Renal pelvis (tissue), 4 donors: Measurements from ENCODE around the gene TRPM3. TPM values are rescaled to one million over a fixed set of nuclear protein-coding genes. Genes with fewer than 3 reads are reported as not detected.
A peak's percentile ranks its signal among the peaks of the same experiment; 100 is the strongest.

ENCODE experiments used
- DNase-seq: peaks from one replicate; pipeline ENCODE4 v3.0.0-alpha.2; 2013
- polyA plus RNA-seq, 3 donors: library from polyadenylated mRNA; unstranded; fragments of 120-200 nt; gene quantifications; one replicate each; pipeline ENCODE4 v1.2.1, GENCODE V29; 2013; ENCODE audit not compliant: insufficient read length in 3 of 3

Gene TRPM3
- polyA plus RNA-seq, 3 donors = 11.2 to 17.9 (median 16.3) TPM

DNA sequence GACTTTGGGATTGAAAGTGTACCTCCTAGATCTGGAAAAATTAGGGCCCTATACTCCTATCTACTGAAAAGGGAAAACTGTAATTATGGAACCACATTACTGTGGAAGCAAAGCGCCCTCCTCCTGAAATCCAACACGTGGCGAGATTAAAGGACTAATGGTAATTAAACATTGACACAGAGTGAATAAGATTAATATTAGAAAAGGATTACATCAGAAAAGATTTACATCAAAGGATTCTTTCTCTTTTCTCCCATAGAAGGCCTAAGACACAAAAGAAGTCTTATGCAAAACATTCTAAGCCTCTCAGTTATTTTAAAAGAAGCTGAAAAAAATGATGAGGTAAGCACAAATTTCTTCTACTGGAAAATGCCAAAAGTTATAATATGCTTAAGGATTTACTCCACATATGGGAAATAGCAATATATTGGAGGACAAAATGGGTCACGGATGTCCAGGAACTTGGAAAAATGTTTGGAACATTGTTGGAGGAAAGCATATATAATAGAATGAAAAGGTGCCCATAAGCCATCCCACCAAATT lies 227.8 kb downstream of the TRPM3 start:
- no peak for DNase-seq

DNA sequence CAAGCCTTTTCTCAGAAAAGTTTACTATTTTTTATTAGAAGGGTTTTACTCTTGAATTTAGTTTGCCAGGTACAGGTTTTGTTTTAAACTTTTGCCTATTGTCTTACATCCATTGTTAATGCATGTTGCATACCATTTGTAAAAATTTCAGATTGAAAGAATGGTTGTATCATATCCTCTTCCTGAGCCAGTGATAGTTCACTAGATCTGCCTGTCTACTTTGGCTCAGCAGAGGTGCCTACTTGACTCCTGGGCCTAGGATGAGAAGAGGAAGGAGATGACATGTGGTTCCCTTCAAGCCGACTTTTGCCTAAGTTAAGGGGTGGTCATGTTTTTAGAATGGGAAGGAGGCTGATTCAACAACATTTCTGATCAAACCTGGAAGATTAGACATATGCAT lies 232.9 kb downstream of the TRPM3 start:
- no peak for DNase-seq

DNA sequence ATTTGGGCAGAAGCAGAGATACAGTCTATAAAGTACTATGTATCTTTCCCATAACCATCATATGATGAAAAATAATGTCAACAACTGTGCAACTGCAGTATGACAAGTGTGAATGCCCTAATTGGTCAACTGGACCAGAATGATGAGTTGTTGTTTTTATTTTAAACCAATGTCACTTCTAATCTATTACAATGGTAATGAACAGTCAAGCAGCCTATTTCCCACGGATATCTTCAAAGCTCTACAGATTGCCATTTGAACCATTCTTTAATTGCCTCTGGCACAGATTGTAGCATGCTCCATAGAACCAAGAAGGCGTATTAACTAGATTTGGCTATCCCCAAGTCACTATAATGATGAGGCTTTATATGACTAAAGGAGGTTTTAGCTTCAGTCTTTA lies 233.6 kb downstream of the TRPM3 start:
- no peak for DNase-seq

DNA sequence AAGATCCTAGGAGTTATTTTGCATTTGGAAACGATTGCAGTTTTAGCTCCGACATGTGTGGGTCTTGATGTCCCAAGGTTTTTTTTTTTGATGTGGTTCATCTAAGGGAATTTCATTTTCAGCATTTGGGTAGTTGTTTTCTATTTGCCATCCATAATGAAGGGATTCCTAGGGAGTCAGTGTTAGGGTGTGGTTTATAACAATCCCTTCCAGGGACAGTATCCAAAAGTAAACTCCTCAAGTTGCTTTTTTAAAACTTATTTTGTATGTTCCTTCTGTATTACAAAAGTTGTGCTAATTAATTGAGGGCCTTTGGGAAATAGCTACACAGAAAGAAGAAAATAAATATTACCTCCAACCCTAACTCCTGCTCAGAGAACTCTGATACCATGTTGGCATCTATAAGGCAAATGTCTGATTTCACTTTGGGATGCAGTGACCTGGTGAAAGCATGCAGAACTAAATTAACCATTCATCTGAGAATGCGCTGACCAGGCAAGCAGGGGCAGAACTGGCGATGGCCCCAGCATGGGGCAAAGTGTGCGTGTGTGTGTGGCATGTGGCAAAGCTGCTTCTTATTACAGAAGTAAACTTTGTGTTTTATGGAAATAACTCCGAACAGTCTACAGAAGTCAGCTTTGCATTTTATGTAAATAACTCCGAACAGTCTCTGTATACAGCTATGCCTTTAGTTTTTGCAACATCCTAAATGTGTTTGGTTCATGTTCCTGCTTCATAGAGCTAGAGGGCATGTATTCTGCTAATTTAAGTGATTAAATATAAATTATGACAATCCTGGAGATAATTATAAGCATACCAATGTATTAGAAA lies 237.2 kb downstream of the TRPM3 start:
- DNase-seq = no peak

DNA sequence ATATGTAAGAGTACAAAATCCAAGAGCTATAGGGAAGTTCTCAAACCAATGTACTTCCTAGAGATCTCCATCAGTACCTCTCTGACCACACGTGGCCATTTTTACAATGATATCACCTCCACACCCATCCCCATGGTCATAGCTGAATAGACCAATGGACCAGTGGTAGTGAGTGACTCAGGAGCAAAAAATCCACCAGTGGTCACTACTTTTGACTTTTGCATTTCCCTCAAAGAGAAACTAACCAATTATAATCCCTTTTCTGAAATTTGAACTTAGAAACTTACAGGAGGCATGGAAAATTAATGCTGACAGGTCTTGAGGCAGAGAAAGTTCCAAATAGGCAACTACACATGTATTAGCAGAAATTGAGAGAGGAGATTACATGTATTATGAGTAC lies 238.4 kb downstream of the TRPM3 start:
- DNase-seq = no peak

DNA sequence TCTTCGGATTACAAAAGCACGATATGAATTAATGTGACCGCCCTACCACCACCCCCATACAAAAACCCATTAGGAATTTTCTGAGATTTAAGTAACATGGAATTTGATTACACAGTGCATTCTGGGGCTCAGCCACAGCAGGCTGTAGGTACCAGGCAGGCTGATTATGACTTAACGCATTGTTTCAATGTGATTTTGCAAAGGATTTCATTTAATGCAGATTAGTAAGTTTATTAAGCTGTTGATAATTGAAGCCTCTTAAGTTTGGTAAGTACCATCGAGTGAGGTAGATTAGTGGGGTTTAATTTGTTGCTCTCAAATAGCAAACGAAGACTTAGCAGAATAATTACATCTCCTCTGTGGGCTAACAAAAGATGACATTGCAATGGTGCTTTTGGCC lies 240.1 kb downstream of the TRPM3 start:
- DNase-seq = no peak

DNA sequence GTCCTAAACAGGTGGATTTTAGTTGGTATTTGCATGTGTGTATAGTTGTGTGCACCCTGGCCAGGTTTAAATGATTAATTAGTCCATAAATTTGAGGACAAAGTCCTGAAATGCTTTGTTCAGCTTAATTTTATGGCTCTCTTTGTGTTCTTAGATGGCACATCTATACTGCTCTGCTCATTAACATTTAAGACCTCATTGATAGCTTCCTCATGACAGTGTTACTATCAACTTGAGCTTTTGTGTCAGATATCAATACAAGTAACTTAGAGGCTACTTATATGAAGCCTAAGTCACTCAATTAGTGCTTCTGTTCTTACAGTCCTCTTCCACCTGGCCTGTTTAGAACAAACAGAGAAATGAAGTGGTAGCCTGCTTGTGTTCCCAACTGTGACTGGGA lies 240.9 kb downstream of the TRPM3 start:
- no peak for DNase-seq

DNA sequence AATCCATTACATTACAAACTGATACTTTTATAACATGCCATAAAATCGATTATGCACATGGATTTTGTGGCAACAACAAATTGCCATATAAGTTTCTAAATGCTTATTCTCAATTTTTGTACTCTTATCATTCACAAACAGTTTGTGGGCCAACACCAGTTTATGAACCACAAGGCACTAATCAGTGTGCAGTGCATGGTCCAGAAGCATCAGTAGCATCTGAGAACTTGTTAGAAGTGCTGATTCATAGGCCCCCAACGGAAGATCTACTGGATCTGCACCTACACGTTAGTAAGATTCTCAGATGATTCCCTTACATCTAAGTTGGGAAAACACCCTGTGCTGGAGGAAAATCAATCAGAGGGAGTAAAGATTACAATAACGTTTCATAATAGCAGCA lies 242.8 kb downstream of the TRPM3 start:
- no peak for DNase-seq

DNA sequence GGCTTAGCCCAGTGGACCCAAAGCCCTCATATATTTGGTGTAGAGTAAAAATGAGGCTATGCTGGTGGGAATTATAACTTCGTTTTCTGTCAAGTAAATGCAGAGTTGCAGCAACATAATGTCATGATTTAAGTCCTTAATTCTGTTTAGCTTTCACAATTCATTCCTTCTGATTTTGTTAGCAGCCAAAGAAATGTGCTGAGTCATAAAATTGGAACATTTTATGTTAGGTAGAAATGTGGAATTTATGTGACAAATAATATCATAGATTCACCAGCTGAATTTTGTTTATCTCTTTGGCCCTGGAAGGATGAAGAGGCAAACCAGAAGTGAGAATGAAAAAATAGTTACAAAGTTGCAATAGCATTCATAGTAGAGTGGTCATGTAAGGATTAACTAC lies 247.0 kb downstream of the TRPM3 start:
- no peak for DNase-seq

DNA sequence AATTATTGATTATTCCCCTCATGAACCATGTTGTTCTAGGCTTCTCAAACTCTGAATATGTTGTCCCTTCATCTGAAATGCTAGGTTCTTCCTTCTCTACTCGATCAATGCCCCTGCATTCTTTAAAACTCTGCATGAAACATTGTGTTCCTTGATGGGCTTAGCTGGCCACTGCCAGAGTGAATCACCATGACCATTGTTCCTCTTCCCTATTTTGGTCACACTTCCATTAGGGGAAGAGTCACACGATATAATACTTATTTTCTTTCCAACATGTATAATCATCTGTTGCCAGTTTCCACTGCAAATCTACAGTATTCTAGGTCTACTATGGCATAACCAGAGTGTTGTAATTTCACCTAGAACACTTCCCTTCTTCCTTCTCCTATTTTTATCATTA lies 247.9 kb downstream of the TRPM3 start:
- DNase-seq = no peak

DNA sequence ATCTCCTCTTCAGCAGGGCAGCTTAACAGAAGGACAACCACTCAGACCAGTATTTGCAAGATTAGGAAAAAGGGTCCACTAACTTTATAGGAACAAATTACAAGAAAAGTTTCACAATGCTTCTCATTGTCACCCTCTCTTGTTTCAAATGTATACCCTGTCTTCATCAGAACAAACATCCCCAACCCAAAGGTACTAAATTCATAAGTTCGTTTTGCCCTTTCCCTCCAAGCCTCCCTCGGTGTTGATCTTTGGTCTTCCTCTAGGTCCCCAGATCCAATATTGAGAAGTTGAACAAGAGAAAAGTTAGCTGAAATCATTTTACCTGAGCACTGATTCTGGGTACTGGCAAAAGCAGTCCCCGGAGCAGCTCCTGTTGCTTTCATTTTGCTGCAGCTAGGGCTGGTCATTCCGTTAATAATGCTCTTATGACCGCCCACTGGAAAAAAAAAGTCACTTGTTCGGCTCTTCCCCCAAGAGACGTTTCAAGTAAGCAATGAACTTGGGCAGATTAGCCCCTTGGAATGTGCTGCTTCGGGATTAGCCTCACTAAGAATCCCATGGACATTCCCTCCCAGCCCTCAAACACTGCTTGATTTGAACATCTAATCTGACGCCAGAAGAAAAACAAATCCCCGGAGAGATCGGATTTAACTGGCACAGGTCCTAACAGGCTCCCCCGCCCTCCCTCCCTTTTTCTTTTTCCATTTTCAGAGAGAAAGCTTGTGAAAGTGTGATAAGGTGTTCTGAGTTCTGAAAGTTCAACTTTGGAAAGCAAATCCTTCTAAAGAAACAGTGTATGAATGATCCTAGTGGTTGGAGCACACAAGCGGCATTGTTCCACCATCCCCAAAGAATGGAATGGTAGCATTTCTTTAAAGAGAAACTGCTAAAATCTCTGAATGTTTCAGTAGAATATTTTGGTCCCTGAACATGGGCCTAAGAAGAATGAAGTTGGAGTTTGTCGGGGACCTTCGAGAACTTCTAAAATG lies 252.5 kb downstream of the TRPM3 start:
- DNase-seq = peak; percentile 37

DNA sequence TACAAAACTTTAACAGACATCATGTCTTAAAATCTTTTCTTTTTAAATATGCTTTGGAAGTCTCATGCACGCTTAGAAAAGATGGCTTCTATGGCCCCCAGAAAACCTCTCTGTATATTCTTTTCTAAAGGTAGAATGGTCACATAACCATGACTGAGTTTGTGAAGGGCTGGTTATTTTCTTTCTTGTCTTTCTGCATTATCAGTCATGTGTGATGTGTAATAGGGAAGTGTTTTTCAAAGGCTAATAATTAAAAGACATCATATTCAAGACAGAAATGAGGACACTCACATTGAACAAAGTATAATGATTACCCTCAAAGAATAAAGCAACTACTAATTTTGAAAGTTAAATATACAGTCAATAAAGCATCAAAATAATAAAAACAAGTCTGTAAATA lies 253.4 kb downstream of the TRPM3 start:
- DNase-seq = no peak

DNA sequence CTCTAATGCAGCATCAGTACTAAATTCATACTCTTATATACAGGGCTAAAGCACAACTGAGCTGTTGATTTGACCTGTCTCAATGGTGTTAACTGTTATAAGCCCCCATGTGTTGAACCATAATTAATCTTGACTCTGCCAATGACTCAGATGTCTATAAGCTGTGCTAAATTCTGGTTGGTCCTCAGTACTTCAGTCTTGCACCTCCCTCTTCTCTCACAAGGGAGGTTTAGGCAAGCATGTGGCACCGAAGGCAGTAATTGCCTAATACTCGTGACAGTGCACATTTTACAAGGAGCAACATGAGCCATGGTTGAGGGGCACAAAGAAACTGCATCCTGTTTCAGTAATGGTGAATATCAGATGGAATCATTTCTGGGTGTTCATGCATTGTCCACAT lies 255.9 kb downstream of the TRPM3 start:
- DNase-seq = no peak

DNA sequence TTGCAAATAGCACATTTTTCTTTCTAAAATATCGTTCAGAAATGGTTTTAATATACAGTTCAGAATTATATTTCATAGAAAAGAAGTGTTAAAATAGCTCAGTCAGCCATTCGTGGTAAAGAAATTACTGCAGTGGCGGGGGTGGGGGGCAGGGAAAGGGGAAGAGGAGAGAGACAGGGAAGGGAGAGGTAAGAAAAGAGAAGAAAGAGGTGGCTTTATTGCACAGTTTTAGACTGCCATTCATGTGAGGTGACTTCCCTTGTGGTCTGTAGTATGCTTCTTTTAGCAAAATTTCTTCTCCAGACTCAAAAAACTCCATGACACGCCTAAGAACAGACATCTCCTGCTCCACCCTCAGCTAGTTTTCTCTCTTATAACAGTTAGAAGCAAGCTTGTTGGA lies 259.6 kb downstream of the TRPM3 start:
- DNase-seq = no peak

DNA sequence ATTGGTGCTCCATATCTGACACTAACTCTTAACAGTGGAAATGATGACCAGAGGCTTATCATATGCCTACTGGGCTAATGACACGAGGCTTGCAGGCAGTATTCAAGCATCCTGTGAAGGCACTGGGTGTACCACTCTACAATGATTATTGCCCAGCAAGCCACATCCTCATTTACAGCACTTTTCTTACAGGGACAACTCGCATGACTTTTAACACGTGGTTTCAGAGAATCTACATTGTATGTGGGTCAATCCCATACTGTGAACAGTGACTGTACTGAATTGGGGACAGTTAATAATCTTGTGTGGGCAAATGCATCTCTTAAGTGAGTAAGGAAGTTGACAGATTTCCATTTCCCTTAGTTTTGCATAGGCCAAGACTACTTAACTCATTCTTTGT lies 260.0 kb downstream of the TRPM3 start:
- DNase-seq = no peak

DNA sequence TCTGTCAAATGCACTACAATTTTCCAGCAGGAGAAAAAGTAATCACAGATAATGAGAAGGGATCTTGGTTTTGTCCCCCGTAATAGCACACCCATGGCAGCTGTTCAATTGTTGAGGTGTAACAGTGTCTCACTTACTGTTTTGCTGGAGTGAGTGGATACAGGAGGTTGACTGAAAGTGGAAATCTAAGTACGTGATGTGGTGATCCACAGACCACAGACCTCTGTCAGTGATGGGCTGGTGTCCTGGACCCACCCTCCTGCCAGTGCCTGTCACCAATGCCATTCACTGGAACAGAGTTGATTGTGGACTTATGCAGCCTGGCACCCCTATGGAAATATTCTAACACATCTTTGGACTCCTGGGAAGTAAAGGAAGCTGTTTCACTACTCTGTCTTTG lies 261.7 kb downstream of the TRPM3 start:
- no peak for DNase-seq

DNA sequence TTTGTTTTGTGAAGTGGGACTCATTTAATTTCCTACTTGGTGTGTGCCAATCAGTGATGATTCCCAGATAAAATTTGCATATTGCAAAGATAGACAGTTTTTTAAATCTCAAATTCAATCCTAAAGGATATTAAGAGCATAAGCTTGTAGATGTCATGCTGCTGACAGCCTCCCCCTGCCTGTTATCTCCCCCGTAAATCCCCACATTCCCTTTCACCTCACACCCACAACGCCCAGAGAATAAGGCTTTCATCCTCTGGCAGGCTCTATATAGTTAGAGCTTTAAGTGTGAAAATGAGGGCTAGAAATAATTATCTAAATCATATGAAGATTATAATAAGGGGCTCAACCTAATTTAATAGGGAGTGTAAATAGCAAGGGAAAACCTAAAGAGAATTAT lies 265.0 kb downstream of the TRPM3 start:
- DNase-seq = no peak

DNA sequence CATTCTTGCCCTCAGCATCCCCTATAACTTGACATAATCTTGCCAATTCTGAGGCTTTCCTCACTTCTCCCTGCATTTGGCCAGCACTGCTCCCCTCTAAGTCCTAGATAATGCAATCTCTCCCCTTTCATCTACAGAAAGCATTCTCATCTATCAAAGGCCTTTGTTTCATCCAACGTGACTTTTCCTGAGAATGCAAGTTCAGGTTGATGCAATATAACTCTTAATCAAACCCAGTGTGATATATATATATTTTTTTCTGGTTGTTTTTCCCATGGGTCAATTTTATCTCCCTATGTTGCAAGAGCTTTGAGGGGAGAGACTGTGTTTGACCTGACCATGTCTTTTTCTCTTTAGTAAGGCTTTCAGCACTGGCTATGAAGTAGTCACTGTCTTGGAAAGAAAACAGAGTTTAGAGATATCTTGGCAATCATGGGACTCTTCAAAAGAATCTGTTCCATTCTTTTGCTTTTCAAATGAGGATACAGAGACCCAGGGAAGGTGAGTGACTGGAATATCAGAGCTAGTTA lies 268.6 kb downstream of the TRPM3 start:
- no peak for DNase-seq

DNA sequence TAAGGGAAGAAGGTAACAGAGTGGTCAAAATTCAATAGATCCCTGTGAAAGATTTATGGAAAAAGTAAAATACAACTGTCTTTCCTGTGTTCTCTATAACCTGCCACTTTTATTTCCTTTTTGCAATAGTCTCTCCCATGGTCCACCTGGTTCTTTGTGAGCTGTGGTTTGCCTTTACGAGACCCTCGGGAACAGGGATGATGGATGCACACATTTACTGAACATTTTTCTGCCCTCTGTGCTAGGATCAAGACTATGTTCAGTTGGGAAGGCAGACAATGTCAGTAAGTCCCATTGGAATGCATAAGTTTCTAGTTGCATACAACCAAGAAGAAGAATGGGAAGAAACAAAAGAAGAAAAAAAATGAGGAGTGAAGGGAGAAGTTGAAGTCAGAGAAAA lies 281.2 kb downstream of the TRPM3 start:
- DNase-seq = no peak

DNA sequence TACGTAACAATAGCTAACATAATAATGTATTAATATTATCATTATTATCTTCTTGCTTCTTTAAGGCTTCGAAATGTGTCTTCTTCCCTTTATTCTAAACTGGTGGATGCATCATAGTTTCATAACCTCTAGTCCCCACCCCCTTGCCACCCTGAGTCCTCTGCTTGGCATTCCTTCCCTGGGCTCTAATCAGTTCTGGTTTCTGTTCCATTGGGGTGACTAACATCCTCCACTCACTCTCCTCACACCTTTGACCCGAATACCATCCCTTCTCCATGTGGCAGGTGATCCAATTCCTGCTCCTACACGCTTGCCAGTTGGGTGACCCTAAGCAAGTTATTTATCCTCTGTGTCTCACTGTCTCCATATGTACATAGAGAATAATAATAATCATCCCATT lies 286.1 kb downstream of the TRPM3 start:
- DNase-seq = no peak

DNA sequence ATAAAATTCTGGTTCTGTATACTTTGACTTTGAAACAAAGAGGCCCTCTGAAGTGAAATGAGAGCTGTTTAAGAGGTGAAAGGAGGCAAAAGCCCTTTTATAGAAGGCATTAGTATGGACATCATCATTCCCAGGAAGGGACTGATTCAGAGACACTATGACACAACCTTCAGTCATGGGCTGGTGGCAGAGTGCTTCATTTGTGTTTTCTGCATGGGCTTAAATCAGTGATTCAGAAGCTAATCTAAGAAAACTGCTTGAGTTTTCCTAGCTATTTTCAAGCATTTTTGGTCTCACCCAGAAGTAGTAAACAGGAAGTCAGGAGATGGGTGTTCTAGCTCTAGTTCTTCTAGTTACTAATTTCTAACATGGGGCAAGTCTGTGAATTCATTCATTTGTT lies 288.9 kb downstream of the TRPM3 start:
- DNase-seq = peak; percentile 3

DNA sequence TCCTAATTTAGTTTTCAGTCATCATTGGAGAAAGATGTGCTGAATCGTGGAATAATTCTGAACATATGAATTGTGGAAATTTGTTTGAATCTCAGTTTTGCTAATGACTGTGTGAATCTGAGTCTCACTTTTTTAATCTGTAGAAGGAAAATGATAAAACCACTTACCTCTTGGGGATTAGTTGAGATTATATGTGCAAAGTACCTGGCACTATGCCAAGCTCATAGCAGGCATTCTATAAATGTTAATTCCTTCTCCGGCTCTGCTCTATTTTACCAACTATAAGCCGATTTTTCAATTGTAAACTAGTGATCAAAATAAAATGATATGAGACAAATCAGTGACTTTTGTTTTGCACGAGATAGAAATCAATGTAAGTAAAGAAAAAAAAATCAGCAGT lies 290.8 kb downstream of the TRPM3 start:
- DNase-seq = no peak
